Endodermal cell (in vitro differentiated cells): ENCODE data around the gene MMS19. TPM values are rescaled to one million over a fixed set of nuclear protein-coding genes. Genes with fewer than 3 reads are reported as not detected.

Experiments
- DNase-seq: peaks from one replicate; pipeline ENCODE4 v3.0.0-alpha.2; 2017
- H3K27ac ChIP-seq: 2 replicates; pipeline ENCODE4 v1.5.1; 2013; ENCODE audit warnings: mild to moderate bottlenecking, low read depth, low read length, moderate library complexity
- H3K27me3 ChIP-seq: 2 replicates; pipeline ENCODE4 v1.6.1; 2013; ENCODE audit warnings: mild to moderate bottlenecking, low read length, moderate library complexity; ENCODE audit not compliant: insufficient read depth, control insufficient read depth, poor library complexity, severe bottlenecking
- H3K36me3 ChIP-seq: 2 replicates; pipeline ENCODE4 v1.7.0; 2013; ENCODE audit warnings: mild to moderate bottlenecking, low read length, moderate library complexity; ENCODE audit not compliant: control insufficient read depth, insufficient read depth
- H3K4me1 ChIP-seq: one replicate; pipeline ENCODE4 v1.7.0; 2013; ENCODE audit warnings: low read length; ENCODE audit not compliant: control insufficient read depth, insufficient read depth
- H3K4me3 ChIP-seq: 2 replicates; pipeline ENCODE4 v1.5.1; 2013; ENCODE audit warnings: mild to moderate bottlenecking, low read length, moderate library complexity
- H3K9ac ChIP-seq: 2 replicates; pipeline ENCODE4 v1.6.1; 2013; ENCODE audit warnings: mild to moderate bottlenecking, low read length, moderate library complexity; ENCODE audit not compliant: poor library complexity, severe bottlenecking; ENCODE audit errors: extremely low read depth
- H3K9me3 ChIP-seq: 2 replicates; pipeline ENCODE4 v1.6.1; 2013; ENCODE audit warnings: mild to moderate bottlenecking, low read length, moderate library complexity; ENCODE audit not compliant: control insufficient read depth
- H3K27ac Mint-ChIP-seq: 2 replicates; pipeline ENCODE4 v1.8.0; 2020; ENCODE audit warnings: mixed read lengths
- H3K27me3 Mint-ChIP-seq: 2 replicates; pipeline ENCODE4 v1.8.0; 2021; ENCODE audit warnings: mild to moderate bottlenecking, mixed read lengths; ENCODE audit not compliant: insufficient read depth
- H3K36me3 Mint-ChIP-seq: 2 replicates; pipeline ENCODE4 v1.8.0; 2020; ENCODE audit warnings: low read depth, mixed read lengths
- H3K4me1 Mint-ChIP-seq: 2 replicates; pipeline ENCODE4 v1.8.0; 2020; ENCODE audit warnings: mixed read lengths
- H3K4me3 Mint-ChIP-seq: 2 replicates; pipeline ENCODE4 v1.8.0; 2020; ENCODE audit warnings: mild to moderate bottlenecking, moderate library complexity, mixed read lengths
- H3K9me3 Mint-ChIP-seq: 2 replicates; pipeline ENCODE4 v1.8.0; 2020; ENCODE audit warnings: mild to moderate bottlenecking, mixed read lengths
- WGBS, 2 experiments: methylation state at CpG; one replicate each; pipeline versions ENCODE4 v1.1.5 to v1.1.7; 2013; ENCODE audit warnings: missing lambda C conversion rate in 2 of 2, mixed read lengths in 1 of 2; ENCODE audit not compliant: insufficient coverage in 1 of 2, insufficient read length in 1 of 2; 5-methylcytosine and 5-hydroxymethylcytosine counted together
- total RNA-seq, 2 donors: library from RNA; stranded (reverse); fragmentation: NEBNext Ultra II Directional in 1 of 2; extraction: Animal tissue kit (Norgen Biotek cat#: 25700) in 1 of 2; gene quantifications; 2 replicates in 1 of 2; 3 replicates in 1 of 2; pipeline ENCODE4 v1.2.1, GENCODE V29; 2021
- TF ChIP-seq, protein P1 (sequence below): fragments of 200-600 bp; sonication (generic); conservative IDR thresholded peaks from 2 replicates; pipeline ENCODE4 v1.5.0; 2021; ENCODE audit warnings: antibody characterized with exemption, mild to moderate bottlenecking

Gene MMS19
- total RNA-seq, 2 donors from 2014 or later: 84.2 to 98.8 TPM

DNA sequence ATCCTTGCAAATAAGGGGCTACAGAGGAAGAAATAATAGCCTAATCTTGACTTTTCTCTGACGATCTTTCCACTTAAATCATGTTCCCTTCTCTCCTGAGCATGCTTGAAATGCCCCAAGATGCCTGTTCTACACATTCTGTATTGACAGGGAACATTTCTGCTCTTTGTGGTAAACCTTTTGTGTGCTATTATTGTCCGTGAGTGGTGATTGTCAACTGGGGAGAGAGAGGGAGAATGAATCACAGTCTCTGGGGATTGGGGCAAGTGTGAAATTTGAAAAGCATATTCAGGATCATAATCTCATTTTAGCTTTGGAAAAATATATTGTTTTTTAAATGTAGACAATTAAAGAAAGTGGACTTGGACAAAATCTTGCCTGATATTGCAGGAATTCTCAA lies 21.1 kb upstream of the MMS19 start:
- H3K4me1 Mint-ChIP-seq: peaks cover 31% of the 10 kb centered on the region
- TF ChIP-seq, protein P1, sequence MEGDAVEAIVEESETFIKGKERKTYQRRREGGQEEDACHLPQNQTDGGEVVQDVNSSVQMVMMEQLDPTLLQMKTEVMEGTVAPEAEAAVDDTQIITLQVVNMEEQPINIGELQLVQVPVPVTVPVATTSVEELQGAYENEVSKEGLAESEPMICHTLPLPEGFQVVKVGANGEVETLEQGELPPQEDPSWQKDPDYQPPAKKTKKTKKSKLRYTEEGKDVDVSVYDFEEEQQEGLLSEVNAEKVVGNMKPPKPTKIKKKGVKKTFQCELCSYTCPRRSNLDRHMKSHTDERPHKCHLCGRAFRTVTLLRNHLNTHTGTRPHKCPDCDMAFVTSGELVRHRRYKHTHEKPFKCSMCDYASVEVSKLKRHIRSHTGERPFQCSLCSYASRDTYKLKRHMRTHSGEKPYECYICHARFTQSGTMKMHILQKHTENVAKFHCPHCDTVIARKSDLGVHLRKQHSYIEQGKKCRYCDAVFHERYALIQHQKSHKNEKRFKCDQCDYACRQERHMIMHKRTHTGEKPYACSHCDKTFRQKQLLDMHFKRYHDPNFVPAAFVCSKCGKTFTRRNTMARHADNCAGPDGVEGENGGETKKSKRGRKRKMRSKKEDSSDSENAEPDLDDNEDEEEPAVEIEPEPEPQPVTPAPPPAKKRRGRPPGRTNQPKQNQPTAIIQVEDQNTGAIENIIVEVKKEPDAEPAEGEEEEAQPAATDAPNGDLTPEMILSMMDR: no peak
- DNase-seq: no peak
- Histone ChIP-seq H3K27me3 (no peaks in the 10 kb centered on the region), H3K4me3 (no peak overlapping the region), H3K36me3 (no peaks in the 10 kb centered on the region), H3K9me3 (no peaks in the 10 kb centered on the region), H3K9ac (no peak overlapping the region), H3K4me1 (no peaks in the 10 kb centered on the region), H3K27ac (no peak overlapping the region)
- no peaks in the 10 kb centered on the region for H3K27me3 Mint-ChIP-seq
- WGBS, 2 experiments: 55 to 62% methylated on average over 2 of the region's 2 CpGs
- H3K4me3 Mint-ChIP-seq: no peak overlapping the region
- no peak overlapping the region for H3K27ac Mint-ChIP-seq
- no peaks in the 10 kb centered on the region for H3K36me3 Mint-ChIP-seq
- no peaks in the 10 kb centered on the region for H3K9me3 Mint-ChIP-seq

- no peak overlapping the region for H3K4me3 ChIP-seq
- WGBS, 2 experiments: 65 to 88% methylated on average over 5 to 10 of the region's 10 CpGs
- TF ChIP-seq, protein P1: no peak
- Mint-ChIP-seq H3K27ac (peak overlapping the region; percentile 27), H3K9me3 (no peaks in the 10 kb centered on the region), H3K4me1 (peaks cover 32% of the 10 kb centered on the region), H3K36me3 (no peaks in the 10 kb centered on the region), H3K4me3 (no peak overlapping the region), H3K27me3 (no peaks in the 10 kb centered on the region)
- H3K27ac ChIP-seq: no peak overlapping the region
- no peaks in the 10 kb centered on the region for H3K4me1 ChIP-seq
- H3K9ac ChIP-seq: no peak overlapping the region
- H3K27me3 ChIP-seq: no peaks in the 10 kb centered on the region
- DNase-seq: peak; percentile 77
- H3K36me3 ChIP-seq: no peaks in the 10 kb centered on the region
- H3K9me3 ChIP-seq: no peaks in the 10 kb centered on the region
Observed at GRCh38 chr10:97518301-97519043, 20.2 kb upstream of the MMS19 start.

DNA sequence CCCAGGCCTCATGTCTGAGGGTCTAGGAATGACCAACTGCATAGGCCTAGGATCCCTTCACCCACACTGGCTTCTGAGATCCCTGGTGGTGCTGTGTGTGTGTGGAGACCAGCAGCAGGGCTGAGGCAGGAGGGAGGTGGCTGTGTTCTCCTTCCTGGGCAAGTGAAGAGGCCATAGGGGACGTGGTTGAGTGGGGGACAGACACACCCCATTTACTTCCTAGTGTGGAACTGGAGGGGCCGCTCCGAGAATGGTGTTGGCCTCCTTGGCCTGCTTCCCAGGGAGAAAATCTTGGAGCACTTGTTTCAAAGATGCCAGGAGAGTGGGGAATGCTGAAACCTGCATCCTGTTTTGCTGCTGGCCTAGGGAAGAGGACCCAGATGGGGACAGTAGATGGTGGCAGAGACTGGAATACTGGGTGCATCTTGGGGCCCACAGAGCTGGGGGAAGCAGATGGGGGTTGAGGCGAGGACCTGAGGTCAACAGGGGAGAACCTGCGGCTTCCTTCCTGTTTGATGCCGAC lies 19.6 kb upstream of the MMS19 start:
- H3K9me3 ChIP-seq: no peaks in the 10 kb centered on the region
- peaks cover 32% of the 10 kb centered on the region for H3K4me1 Mint-ChIP-seq

More for the DNA sequence above, 19.6 kb upstream of the MMS19 start:
- Mint-ChIP-seq H3K9me3 (no peaks in the 10 kb centered on the region), H3K27ac (no peak overlapping the region), H3K36me3 (no peaks in the 10 kb centered on the region), H3K4me3 (no peak overlapping the region), H3K27me3 (no peaks in the 10 kb centered on the region)
- Histone ChIP-seq H3K9ac (no peak overlapping the region), H3K4me1 (no peaks in the 10 kb centered on the region), H3K4me3 (no peak overlapping the region), H3K36me3 (no peaks in the 10 kb centered on the region), H3K27ac (no peak overlapping the region), H3K27me3 (no peaks in the 10 kb centered on the region)
- TF ChIP-seq, protein P1: no peak
- WGBS, 2 experiments: 87 to 88% methylated on average over 4 to 6 of the region's 6 CpGs
- DNase-seq: no peak
